ENCODE measurements around the gene FNDC3B. TPM values are rescaled to one million over a fixed set of nuclear protein-coding genes. Genes with fewer than 3 reads are reported as not detected.

FNDC3B gene
- total and polyA plus RNA-seq, 9 of the 15 experiments (the other 6 are each of a cell fraction or from before 2014, with no cell fraction given): 7.0 to 35.8 (median 16.2) TPM

- TF ChIP-seq, protein P1, sequence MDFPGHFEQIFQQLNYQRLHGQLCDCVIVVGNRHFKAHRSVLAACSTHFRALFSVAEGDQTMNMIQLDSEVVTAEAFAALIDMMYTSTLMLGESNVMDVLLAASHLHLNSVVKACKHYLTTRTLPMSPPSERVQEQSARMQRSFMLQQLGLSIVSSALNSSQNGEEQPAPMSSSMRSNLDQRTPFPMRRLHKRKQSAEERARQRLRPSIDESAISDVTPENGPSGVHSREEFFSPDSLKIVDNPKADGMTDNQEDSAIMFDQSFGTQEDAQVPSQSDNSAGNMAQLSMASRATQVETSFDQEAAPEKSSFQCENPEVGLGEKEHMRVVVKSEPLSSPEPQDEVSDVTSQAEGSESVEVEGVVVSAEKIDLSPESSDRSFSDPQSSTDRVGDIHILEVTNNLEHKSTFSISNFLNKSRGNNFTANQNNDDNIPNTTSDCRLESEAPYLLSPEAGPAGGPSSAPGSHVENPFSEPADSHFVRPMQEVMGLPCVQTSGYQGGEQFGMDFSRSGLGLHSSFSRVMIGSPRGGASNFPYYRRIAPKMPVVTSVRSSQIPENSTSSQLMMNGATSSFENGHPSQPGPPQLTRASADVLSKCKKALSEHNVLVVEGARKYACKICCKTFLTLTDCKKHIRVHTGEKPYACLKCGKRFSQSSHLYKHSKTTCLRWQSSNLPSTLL (IDR thresholded peaks at IDR 0.05): no peak
- TF ChIP-seq RFX1 (IDR thresholded peaks at IDR 0.05) (peak; percentile 60), ZC3H8 (IDR thresholded peaks at IDR 0.05) (no peak)
Measured at GRCh38 chr3:172065967-172066762, 26.8 kb downstream of the FNDC3B start (continued).

DNA sequence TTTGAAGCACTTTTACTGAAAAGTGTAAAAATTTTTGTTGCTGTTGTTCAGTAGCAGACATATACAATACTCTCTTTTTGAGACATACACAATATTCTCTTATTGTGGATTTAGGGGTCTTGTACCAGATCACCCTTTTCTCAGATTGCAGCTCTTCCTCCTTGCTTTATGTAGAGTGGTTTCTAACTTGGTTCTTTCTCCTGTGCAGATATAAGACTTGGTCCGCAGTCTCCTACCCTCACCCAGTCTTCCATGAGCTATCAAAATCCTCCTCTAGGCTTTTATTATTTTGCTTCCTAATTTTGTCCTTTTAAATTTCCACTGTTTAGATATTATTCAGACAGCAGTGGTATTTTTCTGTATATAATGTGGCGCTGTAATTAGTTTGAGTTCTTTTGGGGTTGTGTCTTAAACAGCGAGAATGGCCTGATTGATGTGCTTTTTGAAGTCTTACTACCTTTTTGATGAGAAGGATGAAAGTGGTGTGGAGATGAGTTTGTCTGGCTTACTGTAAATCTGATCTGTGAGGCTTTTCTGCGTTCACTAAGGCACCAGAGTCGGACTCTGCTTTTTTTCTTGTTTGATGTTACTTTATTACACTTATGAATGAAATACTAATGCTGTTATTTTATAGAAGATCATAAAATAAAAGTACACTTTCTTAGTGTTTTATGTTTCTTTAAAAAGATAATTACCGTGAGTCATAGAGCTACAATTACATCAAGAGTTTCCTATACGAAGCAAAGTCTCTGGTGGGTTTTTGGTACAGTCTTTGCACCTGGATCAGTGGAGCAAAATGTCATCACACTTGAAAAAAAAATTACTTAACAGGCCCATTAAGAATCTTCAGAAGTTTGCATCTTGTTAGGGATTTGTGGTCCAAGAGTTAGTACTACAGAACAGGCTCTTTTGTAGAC is 27.8 kb downstream of the FNDC3B start:
- FAIRE-seq (no peak), ATAC-seq (no peak), DNase-seq (ENCODE audit: extremely low read depth in 1 of 4, low spot score in 3 of 4) (no peak)
- H4K20me1 ChIP-seq (replicated peaks; ENCODE audit: control insufficient read depth, insufficient read depth, low read length): no peaks in the 10 kb centered on the region; the same call in 1 of the 2 replicates
- peak overlapping the region in 1 of 2 experiments; percentile 51; a peak in 1 of 4 replicates for H3K9ac ChIP-seq (ENCODE audit: insufficient read depth in 1 of 2, low read depth in 2 of 2, low read length in 2 of 2)
- H3K4me2 ChIP-seq (ENCODE audit: insufficient read depth, low read length): peak overlapping the region; percentile 58; the same call in 1 of the 2 replicates
- H3K9me1 ChIP-seq (ENCODE audit: control insufficient read depth, insufficient read depth, low read length): no peaks in the 10 kb centered on the region
- peaks cover 99% of the 10 kb centered on the region for H3K79me2 ChIP-seq (ENCODE audit: control insufficient read depth, insufficient read depth, low read length)
- H3K27ac ChIP-seq (ENCODE audit: extremely low read depth, low read depth, low read length): peak overlapping the region; percentile 92; the same call in 2 of the 3 replicates
- no TSS peak for BruUV-seq (replicated peaks)
- CTCF ChIA-PET (ENCODE audit: low intra/inter-chr PET ratio): no interaction called here
- H2AFZ ChIP-seq (ENCODE audit: low read depth, low read length): no peak overlapping the region
- intact Hi-C loops (cut with micrococcal nuclease): loop anchor here (5.0 kb wide), 1 partner anchor 40 kb away; no protein-coding TSS in a partner anchor
- H3K36me3 ChIP-seq (ENCODE audit: control insufficient read depth, insufficient read depth, low read length): peaks cover 17% of the 10 kb centered on the region; the same call in 2 of the 3 replicates
- WGBS (ENCODE audit: insufficient coverage, low coverage, missing lambda C conversion rate): 72% methylated on average over 7 of the region's 7 CpGs
- H3K27me3 ChIP-seq (ENCODE audit: control insufficient read depth in 2 of 2, insufficient read depth in 2 of 2, low read length in 2 of 2): no peaks in the 10 kb centered on the region
- POLR2A ChIA-PET: interaction anchor here (0.6 to 2.5 kb wide), 6 partner anchors 8 to 683 kb away, joined by 3 to 10 read pairs (median 3); partner anchors contain the start of gene ECT2
- in situ Hi-C loops (cut with MboI): no loop called here
- H3K4me3 ChIP-seq: no peak overlapping the region
- H3K9me3 ChIP-seq (replicated peaks; ENCODE audit: control insufficient read depth, insufficient read depth, low read depth, low read length): peaks cover 2% of the 10 kb centered on the region; the same call in 1 of the 2 replicates
- peaks cover 11 to 65% of the 10 kb centered on the region in 2 experiments for H3K4me1 ChIP-seq (replicated peaks in 1 of 2; ENCODE audit: control insufficient read depth in 2 of 2, insufficient read depth in 2 of 2, low read length in 2 of 2)
- TF ChIP-seq LEF1 (IDR thresholded peaks at IDR 0.05) (no peak), RCOR1 (IDR thresholded peaks at IDR 0.05; ENCODE audit: borderline replicate concordance in 1 of 2, low read depth in 2 of 2, low read length in 2 of 2) (no peak), CHAMP1 (IDR thresholded peaks at IDR 0.05) (no peak), ZNF699 (CRISPR knock-in tag; IDR thresholded peaks at IDR 0.05; ENCODE audit: insufficient replicate concordance) (no peak)
- TF ChIP-seq, protein P2, sequence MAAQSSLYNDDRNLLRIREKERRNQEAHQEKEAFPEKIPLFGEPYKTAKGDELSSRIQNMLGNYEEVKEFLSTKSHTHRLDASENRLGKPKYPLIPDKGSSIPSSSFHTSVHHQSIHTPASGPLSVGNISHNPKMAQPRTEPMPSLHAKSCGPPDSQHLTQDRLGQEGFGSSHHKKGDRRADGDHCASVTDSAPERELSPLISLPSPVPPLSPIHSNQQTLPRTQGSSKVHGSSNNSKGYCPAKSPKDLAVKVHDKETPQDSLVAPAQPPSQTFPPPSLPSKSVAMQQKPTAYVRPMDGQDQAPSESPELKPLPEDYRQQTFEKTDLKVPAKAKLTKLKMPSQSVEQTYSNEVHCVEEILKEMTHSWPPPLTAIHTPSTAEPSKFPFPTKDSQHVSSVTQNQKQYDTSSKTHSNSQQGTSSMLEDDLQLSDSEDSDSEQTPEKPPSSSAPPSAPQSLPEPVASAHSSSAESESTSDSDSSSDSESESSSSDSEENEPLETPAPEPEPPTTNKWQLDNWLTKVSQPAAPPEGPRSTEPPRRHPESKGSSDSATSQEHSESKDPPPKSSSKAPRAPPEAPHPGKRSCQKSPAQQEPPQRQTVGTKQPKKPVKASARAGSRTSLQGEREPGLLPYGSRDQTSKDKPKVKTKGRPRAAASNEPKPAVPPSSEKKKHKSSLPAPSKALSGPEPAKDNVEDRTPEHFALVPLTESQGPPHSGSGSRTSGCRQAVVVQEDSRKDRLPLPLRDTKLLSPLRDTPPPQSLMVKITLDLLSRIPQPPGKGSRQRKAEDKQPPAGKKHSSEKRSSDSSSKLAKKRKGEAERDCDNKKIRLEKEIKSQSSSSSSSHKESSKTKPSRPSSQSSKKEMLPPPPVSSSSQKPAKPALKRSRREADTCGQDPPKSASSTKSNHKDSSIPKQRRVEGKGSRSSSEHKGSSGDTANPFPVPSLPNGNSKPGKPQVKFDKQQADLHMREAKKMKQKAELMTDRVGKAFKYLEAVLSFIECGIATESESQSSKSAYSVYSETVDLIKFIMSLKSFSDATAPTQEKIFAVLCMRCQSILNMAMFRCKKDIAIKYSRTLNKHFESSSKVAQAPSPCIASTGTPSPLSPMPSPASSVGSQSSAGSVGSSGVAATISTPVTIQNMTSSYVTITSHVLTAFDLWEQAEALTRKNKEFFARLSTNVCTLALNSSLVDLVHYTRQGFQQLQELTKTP (IDR thresholded peaks at IDR 0.05; ENCODE audit: low read depth in 1 of 2, partially characterized antibody in 2 of 2): no peak
